HepG2 (cell line): ENCODE measurements around the gene CTPS2. TPM values are rescaled to one million over a fixed set of nuclear protein-coding genes. Genes with fewer than 3 reads are reported as not detected.

Experiments used
- ATAC-seq: fragments of 200-7000 bp; cut with Tn5 transposase; 3 replicates; pipeline ENCODE4 v1.9.1; 2020; ENCODE audit warnings: mild to moderate bottlenecking, moderate library complexity
- BruUV-seq: library from RNA; stranded (reverse); fragments of 400-500 nt; replicated peaks from 2 replicates; lab custom pipeline; 2021; lab: Mats Ljungman, UMichigan
- CTCF ChIA-PET: fragments of 300-600 bp; formaldehyde crosslinking; extraction: SDS; loops from one replicate; lab custom pipeline; 2021; ENCODE audit warnings: low total read pairs, inconsistent platforms, low intra/inter-chr PET ratio; lab: Yijun Ruan, JAX
- POLR2A ChIA-PET: fragments of 350-600 bp; sonication (Branson Sonifier 250); formaldehyde crosslinking; loops from one replicate; lab custom pipeline; 2020; ENCODE audit warnings: antibody characterized with exemption, inconsistent platforms; lab: Yijun Ruan, JAX
- DNase-seq: peaks from one replicate; pipeline ENCODE4 v3.0.0-alpha.2; 2015; ENCODE audit warnings: low spot score
- FAIRE-seq: peaks from 3 replicates; lab custom pipeline; 2011; peaks lifted over from hg19 to GRCh38; lab: Jason Lieb, UNC
- H2AFZ ChIP-seq: one replicate; pipeline ENCODE4 v1.6.1; 2011; ENCODE audit warnings: low read length, inconsistent platforms
- H3K27ac ChIP-seq: fragments of 300-600 bp; 3 replicates; pipeline ENCODE4 v1.8.0; 2011; ENCODE audit warnings: mixed run types, mild to moderate bottlenecking, mixed read lengths, low read length, inconsistent platforms; ENCODE audit not compliant: insufficient read depth; ENCODE audit errors: extremely low read length
- H3K27me3 ChIP-seq, 2 experiments: fragments of 200-600 bp in 1 of 2; 2 replicates in 1 of 2; 3 replicates in 1 of 2; pipeline versions ENCODE4 v1.6.0 to v1.8.0; 2011; ENCODE audit warnings: low read length in 2 of 2, mild to moderate bottlenecking in 2 of 2, moderate library complexity in 2 of 2, inconsistent platforms in 1 of 2; ENCODE audit not compliant: insufficient read depth in 2 of 2, control insufficient read depth in 1 of 2
- H3K36me3 ChIP-seq, 2 experiments: fragments of 200-600 bp in 1 of 2; replicated peaks in 1 of 2; 2 replicates in 1 of 2; 3 replicates in 1 of 2; pipeline versions ENCODE4 v1.5.1 to v1.8.0; 2011; ENCODE audit warnings: low read length in 2 of 2, inconsistent platforms in 1 of 2; ENCODE audit not compliant: insufficient read depth in 2 of 2, control insufficient read depth in 1 of 2
- H3K4me1 ChIP-seq: 2 replicates; pipeline ENCODE4 v1.5.1; 2012; ENCODE audit warnings: low read length, inconsistent platforms; ENCODE audit not compliant: insufficient read depth
- H3K4me2 ChIP-seq: 2 replicates; pipeline ENCODE4 v1.6.0; 2011; ENCODE audit warnings: low read depth, low read length, inconsistent platforms
- H3K4me3 ChIP-seq, 3 experiments: fragments of 200-600 bp in 1 of 3; sonication (generic), shearing (Covaris generic) in 1 of 3; replicated peaks in 1 of 3; 2 replicates each; pipeline ENCODE4 v1.5.1; 2011 to 2016; ENCODE audit warnings: low read length in 3 of 3, inconsistent platforms in 2 of 3, low read depth in 2 of 3, mild to moderate bottlenecking in 2 of 3, control low read depth in 1 of 3, mixed read lengths in 1 of 3; ENCODE audit not compliant: insufficient read depth in 1 of 3
- H3K79me2 ChIP-seq: one replicate; pipeline ENCODE4 v1.6.1; 2011; ENCODE audit warnings: low read length, inconsistent platforms; ENCODE audit not compliant: insufficient read depth
- H3K9ac ChIP-seq: 2 replicates; pipeline ENCODE4 v1.6.0; 2011; ENCODE audit warnings: mild to moderate bottlenecking, low read depth, low read length, inconsistent platforms; ENCODE audit not compliant: insufficient read depth
- H3K9me3 ChIP-seq: 2 replicates; pipeline ENCODE4 v1.5.1; 2012; ENCODE audit warnings: mild to moderate bottlenecking, low read length
- H4K20me1 ChIP-seq: 2 replicates; pipeline ENCODE4 v1.6.0; 2011; ENCODE audit warnings: inconsistent platforms, mild to moderate bottlenecking, low read length, moderate library complexity; ENCODE audit not compliant: insufficient read depth
- CCDC6 ChIP-seq: sonication (generic); formaldehyde crosslinking; IDR thresholded peaks from 2 replicates; pipeline ENCODE4 v1.8.1; 2022; ENCODE audit warnings: mild to moderate bottlenecking, missing genetic modification reagents, moderate library complexity
- CENPX ChIP-seq: sonication (generic); formaldehyde crosslinking; IDR thresholded peaks from 2 replicates; pipeline ENCODE4 v1.9.0; 2021; ENCODE audit warnings: mild to moderate bottlenecking, missing genetic modification reagents, moderate library complexity
- MAX ChIP-seq: IDR thresholded peaks from 2 replicates; pipeline ENCODE4 v1.6.1; 2012; ENCODE audit warnings: inconsistent platforms
- PATZ1 ChIP-seq: sonication (generic); formaldehyde crosslinking; IDR thresholded peaks from 2 replicates; pipeline ENCODE4 v1.4.0; 2020; ENCODE audit warnings: missing genetic modification reagents
- RERE ChIP-seq: IDR thresholded peaks from 2 replicates; pipeline ENCODE4 v1.6.1; 2016; ENCODE audit warnings: low read depth, missing genetic modification reagents, missing compliant biosample characterization
- RNF219 ChIP-seq: sonication (generic); formaldehyde crosslinking; IDR thresholded peaks from 2 replicates; pipeline ENCODE4 v1.5.0; 2020; ENCODE audit warnings: mild to moderate bottlenecking, missing genetic modification reagents
- SIN3B ChIP-seq: fragments of 150-350 bp; IDR thresholded peaks from 2 replicates; pipeline ENCODE4 v1.6.1; 2014; ENCODE audit warnings: low read length
- SRSF4 ChIP-seq: fragments of 200-400 bp; formaldehyde crosslinking; IDR thresholded peaks from one replicate; pipeline ENCODE4 v1.6.1; 2018; ENCODE audit warnings: mild to moderate bottlenecking, low read depth, low read length, moderate library complexity; ENCODE audit not compliant: poor library complexity, severe bottlenecking
- TAF15 ChIP-seq: fragments of 200-400 bp; formaldehyde crosslinking; IDR thresholded peaks from one replicate; pipeline ENCODE4 v1.6.1; 2018; ENCODE audit warnings: mild to moderate bottlenecking, low read depth, low read length; ENCODE audit not compliant: poor library complexity, severe bottlenecking
- ZNF549 ChIP-seq: sonication (generic); formaldehyde crosslinking; IDR thresholded peaks from 2 replicates; pipeline ENCODE4 v1.5.0; 2020; ENCODE audit warnings: missing genetic modification reagents
- ZNF639 ChIP-seq: conservative IDR thresholded peaks from 2 replicates; pipeline ENCODE4 v1.6.1; 2018; ENCODE audit warnings: missing genetic modification reagents
- WGBS: methylation state at CpG from one replicate; pipeline ENCODE4 v1.1.6; 2017; ENCODE audit warnings: low lambda C conversion rate; 5-methylcytosine and 5-hydroxymethylcytosine counted together
- in situ Hi-C: cut with HindIII; loops from 2 replicates; pipeline ENCODE4 v1.10.0; 2017; ENCODE audit warnings: low pct_unique_long_range_greater_than_20kb; ENCODE audit not compliant: extremely low pct_ligation_motif_present
- intact Hi-C: fragments of 100-400 bp; cut with micrococcal nuclease; formaldehyde crosslinking; loops from one replicate; pipeline ENCODE4 v1.10.0; 2022; ENCODE audit not compliant: unreplicated experiment
- polyA plus RNA-seq, 8 experiments: library from polyadenylated mRNA; depleted of rRNA in 3 of 8; stranded (reverse) in 7 of 8; unstranded in 1 of 8; fragments of >200 nt; fragmentation: Illumina TruSeq in 4 of 8; extraction: Trizol in 4 of 8; gene quantifications; 2 replicates each; pipeline versions ENCODE4 v1.2.1 to v1.2.3, GENCODE V29; 2011 to 2016; ENCODE audit warnings: low read depth in 4 of 8, missing spikeins in 1 of 8, mixed read lengths in 1 of 8; ENCODE audit not compliant: insufficient read depth in 1 of 8
- total RNA-seq, 5 experiments: library from RNA; depleted of rRNA; stranded (reverse); fragments of >200 nt; fragmentation: Illumina TruSeq; extraction: Trizol; gene quantifications; 2 replicates each; pipeline ENCODE4 v1.2.3, GENCODE V29; 2016; ENCODE audit warnings: low read depth in 1 of 5

CTPS2 gene
- total and polyA plus RNA-seq, 2 of the 13 experiments (the other 11 are each of a cell fraction or from before 2014, with no cell fraction given), result 10.3 to 26.1 TPM

- no peak for TF ChIP-seq RERE (CRISPR knock-in tag)
- no peak for TF ChIP-seq MAX
- no peak for TF ChIP-seq SRSF4
- TF ChIP-seq SIN3B, result no peak
- no peak for TF ChIP-seq TAF15
These were observed 41.5 kb upstream of the CTPS2 start (continued) for GRCh38 chrX:16754019-16754418.

GRCh38 chrX:16750136-16750535 lies 37.7 kb upstream of the CTPS2 start:
- FAIRE-seq (no peak), ATAC-seq (no peak), DNase-seq (no peak)
- Histone ChIP-seq H3K27me3 (no peaks in the 10 kb centered on the region), H3K4me2 (no peak overlapping the region), H4K20me1 (peaks cover 2% of the 10 kb centered on the region; the same call in 1 of the 2 replicates), H3K9ac (no peak overlapping the region), H3K27ac (no peak overlapping the region), H3K36me3 (peaks cover 2 to 11% of the 10 kb centered on the region in 2 experiments; a peak in 1 of 5 replicates), H3K4me1 (peaks cover 7% of the 10 kb centered on the region), H3K4me3 (no peak overlapping the region), H3K79me2 (no peaks in the 10 kb centered on the region), H2AFZ (no peak overlapping the region), H3K9me3 (no peaks in the 10 kb centered on the region)
- TF ChIP-seq CCDC6 (no peak), ZNF549 (CRISPR knock-in tag) (no peak), CENPX (no peak), ZNF639 (CRISPR knock-in tag) (no peak), PATZ1 (CRISPR knock-in tag) (no peak), RNF219 (CRISPR knock-in tag) (no peak)
- intact Hi-C loops, result no loop called here
- in situ Hi-C loops, result no loop called here
- BruUV-seq, result no TSS peak
- CTCF ChIA-PET, result no interaction called here
- POLR2A ChIA-PET, result no interaction called here
- WGBS, result 94% methylated on average over 3 of the region's 7 CpGs
